A673 (cell line): ENCODE results near the gene ZFAND2A. TPM values are rescaled to one million over a fixed set of nuclear protein-coding genes. Genes with fewer than 3 reads are reported as not detected.

Source experiments
- BruUV-seq: library from RNA; stranded (reverse); fragments of 400-500 nt; replicated peaks from 2 replicates; lab custom pipeline; 2021; lab: Mats Ljungman, UMichigan
- CTCF ChIA-PET: fragments of 300-600 bp; sonication (Branson Sonifier 250); formaldehyde crosslinking; loops from one replicate; lab custom pipeline; 2022; ENCODE audit warnings: antibody characterized with exemption; lab: Charles Lee
- POLR2A ChIA-PET: fragments of 300-600 bp; sonication (Branson Sonifier 250); formaldehyde crosslinking; loops from one replicate; lab custom pipeline; 2022; ENCODE audit warnings: antibody characterized with exemption; ENCODE audit not compliant: low non-redundant PET; lab: Charles Lee
- DNase-seq: peaks from one replicate; pipeline ENCODE4 v3.0.0-alpha.2; 2015; ENCODE audit warnings: low spot score
- H3K27ac ChIP-seq: fragments of 200-600 bp; sonication (generic); 2 replicates; pipeline ENCODE4 v1.5.1; 2016; ENCODE audit warnings: mixed run types, low read depth, mild to moderate bottlenecking, mixed read lengths, antibody characterized with exemption, low read length; ENCODE audit not compliant: poor library complexity, severe bottlenecking
- H3K27me3 ChIP-seq: fragments of 200-600 bp; sonication (generic); replicated peaks from 2 replicates; pipeline ENCODE4 v1.6.1; 2017; ENCODE audit warnings: mixed run types, low read depth, mild to moderate bottlenecking, mixed read lengths, antibody characterized with exemption, low read length; ENCODE audit not compliant: insufficient read depth, poor library complexity
- H3K36me3 ChIP-seq: fragments of 200-600 bp; sonication (generic); 2 replicates; pipeline ENCODE4 v1.6.1; 2016; ENCODE audit warnings: mixed run types, mild to moderate bottlenecking, mixed read lengths, antibody characterized with exemption, low read length; ENCODE audit not compliant: insufficient read depth, poor library complexity, severe bottlenecking
- H3K4me1 ChIP-seq: fragments of 200-600 bp; sonication (generic); 2 replicates; pipeline ENCODE4 v1.6.1; 2017; ENCODE audit warnings: mixed run types, mild to moderate bottlenecking, mixed read lengths, antibody characterized with exemption, low read length; ENCODE audit not compliant: insufficient read depth, poor library complexity, severe bottlenecking
- H3K4me3 ChIP-seq: fragments of 200-600 bp; sonication (generic); 2 replicates; pipeline ENCODE4 v1.5.1; 2016; ENCODE audit warnings: low read depth, mixed run types, mild to moderate bottlenecking, mixed read lengths, low read length; ENCODE audit not compliant: poor library complexity, severe bottlenecking
- H3K9me3 ChIP-seq: fragments of 200-600 bp; sonication (generic); 2 replicates; pipeline ENCODE4 v1.6.1; 2016; ENCODE audit warnings: mixed run types, low read depth, mild to moderate bottlenecking, mixed read lengths, antibody characterized with exemption, low read length; ENCODE audit not compliant: poor library complexity, severe bottlenecking
- EZH2 ChIP-seq: fragments of 200-600 bp; sonication (generic); IDR thresholded peaks from 2 replicates; pipeline ENCODE4 v1.6.1; 2017; ENCODE audit warnings: borderline replicate concordance, low read depth, mild to moderate bottlenecking, mixed read lengths, antibody characterized with exemption, low read length; ENCODE audit not compliant: poor library complexity, severe bottlenecking
- intact Hi-C: fragments of 100-400 bp; cut with micrococcal nuclease; formaldehyde crosslinking; loops from one replicate; pipeline ENCODE4 v1.10.0; 2022; ENCODE audit not compliant: unreplicated experiment
- total RNA-seq: library from RNA; stranded (reverse); gene quantifications from 2 replicates; pipeline ENCODE4 v1.2.3, GENCODE V29; 2021
- TF ChIP-seq, protein P1 (sequence below): fragments of 300-800, 200-600 bp; sonication (generic); conservative IDR thresholded peaks from 2 replicates; pipeline ENCODE4 v1.5.1; 2017; ENCODE audit warnings: low read depth, mild to moderate bottlenecking, antibody characterized with exemption, low read length, moderate library complexity, mixed read lengths

Gene ZFAND2A
- total RNA-seq, 1 experiment from 2014 or later, result 27.4 TPM

DNA sequence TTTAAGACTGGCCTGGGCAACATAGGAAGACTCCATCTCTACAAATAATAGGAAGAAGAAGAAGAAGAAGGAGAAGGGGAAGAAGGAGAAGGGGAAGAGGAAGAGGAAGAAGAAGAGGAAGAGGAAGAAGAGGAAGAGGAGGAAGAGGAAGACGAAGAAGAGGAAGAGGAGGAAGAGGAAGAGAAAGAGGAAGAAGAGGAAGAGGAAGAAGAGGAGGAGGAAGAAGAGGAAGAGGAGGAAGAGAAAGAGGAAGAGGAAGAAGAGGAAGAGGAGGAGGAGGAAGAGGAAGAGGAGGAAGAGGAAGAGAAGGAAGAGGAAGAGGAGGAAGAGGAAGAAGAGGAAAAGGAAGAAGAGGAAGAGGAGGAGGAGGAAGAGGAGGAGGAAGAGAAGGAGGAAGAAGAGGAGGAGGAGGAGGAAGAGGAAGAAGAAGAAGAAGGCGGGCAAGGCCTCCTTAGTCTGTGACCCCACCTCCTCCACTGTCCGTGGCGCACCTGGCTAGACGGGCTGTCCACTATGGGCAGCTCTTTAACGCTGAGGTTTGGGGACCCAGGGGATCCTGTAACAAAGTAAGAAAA lies 28.8 kb upstream of the ZFAND2A start:
- TF ChIP-seq EZH2, result no peak
- TF ChIP-seq, protein P1, sequence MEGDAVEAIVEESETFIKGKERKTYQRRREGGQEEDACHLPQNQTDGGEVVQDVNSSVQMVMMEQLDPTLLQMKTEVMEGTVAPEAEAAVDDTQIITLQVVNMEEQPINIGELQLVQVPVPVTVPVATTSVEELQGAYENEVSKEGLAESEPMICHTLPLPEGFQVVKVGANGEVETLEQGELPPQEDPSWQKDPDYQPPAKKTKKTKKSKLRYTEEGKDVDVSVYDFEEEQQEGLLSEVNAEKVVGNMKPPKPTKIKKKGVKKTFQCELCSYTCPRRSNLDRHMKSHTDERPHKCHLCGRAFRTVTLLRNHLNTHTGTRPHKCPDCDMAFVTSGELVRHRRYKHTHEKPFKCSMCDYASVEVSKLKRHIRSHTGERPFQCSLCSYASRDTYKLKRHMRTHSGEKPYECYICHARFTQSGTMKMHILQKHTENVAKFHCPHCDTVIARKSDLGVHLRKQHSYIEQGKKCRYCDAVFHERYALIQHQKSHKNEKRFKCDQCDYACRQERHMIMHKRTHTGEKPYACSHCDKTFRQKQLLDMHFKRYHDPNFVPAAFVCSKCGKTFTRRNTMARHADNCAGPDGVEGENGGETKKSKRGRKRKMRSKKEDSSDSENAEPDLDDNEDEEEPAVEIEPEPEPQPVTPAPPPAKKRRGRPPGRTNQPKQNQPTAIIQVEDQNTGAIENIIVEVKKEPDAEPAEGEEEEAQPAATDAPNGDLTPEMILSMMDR, result no peak
- Histone ChIP-seq H3K27me3 (peaks cover 21% of the 10 kb centered on the region), H3K27ac (no peak overlapping the region), H3K4me1 (no peaks in the 10 kb centered on the region), H3K36me3 (no peaks in the 10 kb centered on the region), H3K4me3 (no peak overlapping the region), H3K9me3 (no peaks in the 10 kb centered on the region)
- BruUV-seq, result no TSS peak
- ChIA-PET CTCF (interaction anchor here (0.5 to 1.4 kb wide), 2 partner anchors 12 to 614 kb away, joined by 3 to 4 read pairs; no protein-coding TSS in a partner anchor), POLR2A (no interaction called here)
- intact Hi-C loops, result loop anchor here (10.0 kb wide), 1 partner anchor 864 kb away; no protein-coding TSS in a partner anchor
- DNase-seq, result no peak

DNA sequence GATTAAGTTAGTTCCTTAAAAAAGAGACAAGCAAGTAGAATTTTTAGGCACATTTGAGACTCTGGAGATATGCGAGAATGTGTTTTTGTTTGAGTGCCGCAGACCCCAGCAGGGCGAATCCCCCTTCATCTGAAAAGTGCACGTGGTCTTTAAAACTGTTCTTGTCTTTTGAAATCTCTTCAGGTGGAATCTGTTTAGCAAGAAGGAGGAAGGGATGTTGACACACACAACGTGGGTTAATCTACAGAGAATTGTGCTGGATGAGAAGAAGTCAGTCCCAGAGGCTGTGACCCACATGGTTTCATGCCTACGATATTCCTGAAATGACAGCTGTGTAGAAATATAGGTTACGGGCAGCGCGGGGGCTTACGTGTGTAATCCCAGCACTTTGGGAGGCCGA lies 27.1 kb upstream of the ZFAND2A start:
- intact Hi-C loops, result loop anchor here (10.0 kb wide), 1 partner anchor 862 kb away; no protein-coding TSS in a partner anchor
- TF ChIP-seq, protein P1, result no peak
- no peak for TF ChIP-seq EZH2
- POLR2A ChIA-PET, result no interaction called here
- H3K9me3 ChIP-seq, result no peaks in the 10 kb centered on the region
- no peaks in the 10 kb centered on the region for H3K36me3 ChIP-seq
- no peak overlapping the region for H3K4me3 ChIP-seq
- no peak for DNase-seq
- no peak overlapping the region for H3K27ac ChIP-seq
- BruUV-seq, result no TSS peak
- H3K4me1 ChIP-seq, result no peaks in the 10 kb centered on the region
- peaks cover 21% of the 10 kb centered on the region for H3K27me3 ChIP-seq
- CTCF ChIA-PET, result interaction anchor here (1.4 kb wide), 1 partner anchor 10 kb away, joined by 4 read pairs; no protein-coding TSS in a partner anchor

DNA sequence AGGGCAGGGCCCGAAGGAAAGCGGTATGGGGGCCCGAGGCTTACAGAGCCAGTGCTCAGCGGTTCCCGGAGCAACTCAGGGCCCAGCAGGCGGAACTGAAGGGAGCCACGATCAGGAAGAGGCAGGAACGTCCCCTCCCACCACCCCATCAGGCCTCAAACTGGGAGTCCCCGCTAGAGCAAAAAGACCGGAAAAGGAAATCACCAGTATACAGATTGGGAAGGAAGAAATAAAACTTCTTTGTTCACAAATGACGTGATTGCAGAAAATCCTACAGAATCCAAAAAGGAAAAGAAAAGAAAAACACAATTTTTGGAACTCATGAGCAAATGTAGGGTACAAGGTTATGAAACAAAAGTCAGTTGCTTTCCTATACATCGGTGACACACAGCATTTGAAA lies 21.6 kb upstream of the ZFAND2A start:
- no peak for DNase-seq
- H3K9me3 ChIP-seq, result no peaks in the 10 kb centered on the region
- intact Hi-C loops, result loop anchor here (5.0 to 10.0 kb wide), 2 partner anchors 274 to 857 kb away; no protein-coding TSS in a partner anchor
- H3K27ac ChIP-seq, result peak overlapping the region; percentile 50
- H3K4me3 ChIP-seq, result no peak overlapping the region
- peaks cover 17% of the 10 kb centered on the region for H3K27me3 ChIP-seq
- TF ChIP-seq, protein P1, result no peak
- TF ChIP-seq EZH2, result no peak
- no peaks in the 10 kb centered on the region for H3K36me3 ChIP-seq
- ChIA-PET CTCF (no interaction called here), POLR2A (no interaction called here)
- BruUV-seq, result no TSS peak
- peaks cover 7% of the 10 kb centered on the region for H3K4me1 ChIP-seq
